NCI-H345 (cell line): ENCODE measurements around the gene KIF3B.
"Not testable (repeated sequence)": the region's sequence is repeated elsewhere in the genome, so short reads cannot be mapped to it uniquely, and the experiment has no call there.

Experiments
- DNase-seq: peaks from one replicate; lab custom pipeline; 2025; lab: John Stamatoyannopoulos, UW

KIF3B gene

GRCh38 chr20:32296412-32296811 lies 19.0 kb downstream of the KIF3B start:
- no peak for DNase-seq

DNA sequence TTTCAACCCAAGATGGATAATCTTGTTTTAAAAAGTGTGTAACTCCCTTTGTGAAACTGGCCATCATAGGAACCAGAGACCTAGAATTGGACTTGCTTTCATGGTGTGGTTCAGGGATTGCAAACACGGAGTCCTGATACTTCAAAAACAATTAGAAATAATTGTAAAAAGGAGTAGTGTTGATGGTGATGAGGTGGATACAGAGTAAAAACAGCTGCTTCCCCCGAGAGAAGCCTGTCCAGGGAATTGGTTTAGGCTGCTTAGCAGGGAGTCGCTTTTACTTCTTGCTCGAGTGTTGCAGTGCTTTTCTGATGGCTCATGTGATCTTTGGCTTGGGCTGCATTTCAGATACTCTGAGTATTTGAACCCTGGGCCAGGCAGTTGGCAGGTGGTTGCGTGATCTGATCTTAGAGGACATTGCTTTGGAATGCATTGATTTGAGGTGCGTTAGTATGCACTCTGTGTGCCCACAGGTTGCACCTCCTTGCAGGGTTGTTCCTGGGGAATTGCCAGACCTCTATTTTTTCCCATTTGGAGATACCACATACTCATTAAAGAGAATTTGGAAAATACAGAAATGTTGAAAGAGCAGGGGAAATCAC lies 19.5 kb downstream of the KIF3B start:
- DNase-seq = no peak

GRCh38 chr20:32297439-32297838 lies 20.0 kb downstream of the KIF3B start:
- no peak for DNase-seq

DNA sequence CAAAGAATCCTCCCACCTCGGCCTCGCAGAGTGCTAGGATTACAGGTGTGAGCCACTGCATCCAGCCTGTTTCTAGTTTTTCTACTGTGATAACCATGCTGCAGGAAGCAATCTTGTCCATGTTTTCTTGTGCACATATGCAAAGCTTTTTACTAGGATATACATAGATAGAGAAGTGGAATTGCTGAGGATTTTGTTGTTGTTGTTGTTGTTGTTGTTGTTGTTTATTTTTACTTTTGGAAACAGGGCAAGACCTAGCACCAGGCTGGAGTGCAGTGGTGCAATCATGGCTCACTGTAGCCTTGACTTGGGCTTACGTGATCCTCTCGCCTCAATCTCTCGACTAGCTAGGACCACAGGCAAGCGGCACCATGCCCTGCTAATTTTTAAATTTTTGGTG lies 23.2 kb downstream of the KIF3B start:
- no peak for DNase-seq

DNA sequence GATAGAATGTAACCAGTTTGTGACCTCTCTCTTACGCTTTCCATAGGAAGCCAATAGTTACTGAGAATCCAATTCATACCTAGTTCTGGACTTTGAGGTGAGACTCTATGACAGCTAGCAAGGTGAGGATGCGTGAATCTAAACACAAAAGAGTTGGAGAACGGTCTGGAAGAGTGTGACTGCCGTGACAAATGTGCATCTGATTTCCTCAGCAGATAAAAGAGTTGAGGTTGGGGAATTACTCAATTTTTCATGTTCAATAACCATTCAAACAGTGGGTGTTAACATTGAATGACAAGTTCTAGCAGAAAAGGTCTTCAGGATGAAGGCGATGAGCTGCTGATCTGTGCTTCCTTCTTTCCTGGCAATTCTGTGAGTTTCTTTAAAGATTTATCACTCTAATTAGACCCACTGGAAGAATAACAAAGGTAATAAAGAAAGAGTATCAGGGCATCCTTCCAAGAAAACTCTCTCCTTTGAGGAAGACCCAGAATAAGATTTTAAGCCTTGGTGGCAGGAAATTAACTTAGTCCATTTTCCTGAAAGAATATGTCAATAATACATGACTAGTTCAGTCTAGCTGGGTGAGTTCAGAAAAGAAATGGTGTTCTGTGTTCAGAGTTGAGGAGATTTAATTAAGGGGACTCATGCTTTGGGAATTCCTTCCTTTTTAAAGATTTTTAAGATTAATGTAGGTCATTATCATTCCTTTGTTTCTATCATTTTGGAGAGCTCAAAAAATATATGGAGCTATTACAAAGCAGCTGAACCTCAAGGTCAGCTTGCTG lies 24.5 kb downstream of the KIF3B start:
- no peak for DNase-seq

DNA sequence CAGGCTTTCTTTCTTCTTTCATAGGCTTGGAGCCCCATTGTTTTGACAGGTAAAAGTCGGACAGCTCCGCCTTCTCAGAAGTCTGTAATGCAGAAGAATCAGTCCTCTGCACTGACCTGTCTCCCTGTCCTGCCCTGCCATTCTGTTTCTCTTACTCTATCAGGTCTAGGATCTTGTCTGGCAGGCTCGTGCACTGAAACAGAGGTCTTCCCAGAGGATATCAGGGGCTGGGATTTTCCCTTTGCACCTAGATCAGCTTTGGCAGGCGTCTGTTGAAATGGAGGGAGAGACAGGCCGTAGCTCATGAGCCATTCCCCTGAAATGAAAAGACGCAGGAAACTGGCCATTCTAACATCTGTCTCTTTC lies 25.0 kb downstream of the KIF3B start:
- DNase-seq = no peak

GRCh38 chr20:32304131-32304746 lies 26.8 kb downstream of the KIF3B start:
- no peak for DNase-seq

DNA sequence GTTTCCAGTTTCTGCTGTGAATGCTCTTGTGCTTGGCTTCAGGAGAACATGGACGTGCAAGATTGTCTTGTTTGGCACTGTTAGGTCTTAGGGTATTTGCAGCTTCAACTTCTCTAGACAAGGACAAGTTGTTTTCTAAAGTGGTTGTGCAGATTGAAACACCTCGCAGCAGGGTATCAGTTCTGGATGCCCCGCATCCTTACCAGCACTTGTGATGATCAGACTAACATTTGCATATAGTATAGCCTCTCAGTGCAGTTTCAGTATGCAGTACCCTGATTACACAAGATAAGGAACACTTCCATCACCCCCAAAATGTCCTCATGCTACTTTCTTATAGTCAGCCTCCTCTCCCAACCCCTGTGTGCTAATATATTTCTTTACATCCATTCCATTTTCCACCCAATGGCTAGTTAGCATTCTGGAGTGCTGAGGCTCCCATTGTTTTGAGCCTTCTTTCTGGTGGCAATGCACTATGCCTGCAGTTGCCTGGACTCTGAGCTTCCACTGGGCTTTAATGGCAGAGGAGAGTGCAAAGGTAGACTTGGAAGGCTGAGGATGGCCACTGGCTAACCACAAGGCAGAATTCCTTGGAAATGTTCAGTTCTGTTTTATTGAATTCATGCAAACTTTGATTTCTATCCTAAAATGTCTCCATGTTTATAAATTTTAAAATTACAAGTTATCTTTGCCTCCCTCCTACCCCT lies 35.4 kb downstream of the KIF3B start:
- DNase-seq = no peak

DNA sequence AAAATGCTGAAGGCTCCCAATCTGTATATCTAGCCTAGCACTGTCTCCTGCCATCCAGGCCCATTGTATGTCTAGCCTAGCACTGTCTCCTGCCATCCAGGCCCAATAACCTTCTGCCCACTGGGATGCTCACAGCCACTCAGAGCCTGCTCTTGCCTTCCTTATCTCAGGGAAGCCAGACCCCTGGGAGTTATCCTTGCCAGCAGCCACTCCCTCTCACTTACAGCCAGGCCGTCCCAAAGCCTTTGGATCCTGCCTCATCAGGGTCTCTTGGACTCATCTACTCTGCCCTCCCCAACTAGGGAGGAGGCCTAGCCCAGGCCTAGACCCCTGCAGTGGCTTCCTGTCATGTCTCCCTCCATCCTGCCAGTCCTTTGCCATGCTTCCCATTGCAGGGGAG lies 37.3 kb downstream of the KIF3B start:
- DNase-seq = no peak

DNA sequence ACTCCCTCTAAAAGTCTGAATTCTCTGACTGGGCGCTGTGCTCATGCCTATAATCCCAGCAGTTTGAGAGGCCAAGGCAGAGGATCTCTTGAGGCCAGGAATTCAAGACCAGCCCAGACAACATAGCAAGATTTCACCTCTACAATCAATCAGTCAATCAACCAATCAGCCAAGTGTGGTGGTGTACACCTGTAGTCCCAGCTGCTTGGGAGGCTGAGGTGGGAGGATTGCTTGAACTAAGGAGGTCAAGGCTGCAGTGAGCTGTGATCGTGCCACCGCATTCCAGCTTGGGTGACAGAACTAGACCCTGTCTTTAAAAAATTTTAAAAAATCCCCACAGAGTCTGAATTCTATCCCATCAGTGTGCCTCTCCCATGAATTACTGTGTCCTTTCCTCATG lies 37.9 kb downstream of the KIF3B start:
- DNase-seq = no peak

DNA sequence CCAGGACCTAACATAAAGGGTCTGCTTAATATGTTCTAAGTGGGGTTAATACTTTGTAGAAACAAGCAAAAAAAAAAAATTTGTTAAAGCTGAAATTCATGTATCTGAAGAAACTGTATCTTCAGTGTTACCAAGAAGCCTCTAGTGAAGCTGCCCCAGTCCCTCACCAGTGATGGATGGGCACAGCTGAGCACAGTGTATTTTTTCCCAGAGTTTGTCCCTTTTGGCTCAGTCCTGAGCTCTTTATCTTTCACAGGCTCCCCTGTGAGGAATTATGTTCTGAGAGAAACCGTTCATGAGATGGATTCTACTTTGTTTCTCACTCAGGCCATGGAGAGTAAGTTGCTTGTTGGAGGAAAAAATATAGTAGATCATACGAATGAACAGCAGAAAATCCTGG lies 38.4 kb downstream of the KIF3B start:
- no peak for DNase-seq

GRCh38 chr20:32316667-32317066 lies 39.2 kb downstream of the KIF3B start:
- no peak for DNase-seq

- no peak for DNase-seq
These were observed 41.6 kb downstream of the KIF3B start for GRCh38 chr20:32319100-32319499.

DNA sequence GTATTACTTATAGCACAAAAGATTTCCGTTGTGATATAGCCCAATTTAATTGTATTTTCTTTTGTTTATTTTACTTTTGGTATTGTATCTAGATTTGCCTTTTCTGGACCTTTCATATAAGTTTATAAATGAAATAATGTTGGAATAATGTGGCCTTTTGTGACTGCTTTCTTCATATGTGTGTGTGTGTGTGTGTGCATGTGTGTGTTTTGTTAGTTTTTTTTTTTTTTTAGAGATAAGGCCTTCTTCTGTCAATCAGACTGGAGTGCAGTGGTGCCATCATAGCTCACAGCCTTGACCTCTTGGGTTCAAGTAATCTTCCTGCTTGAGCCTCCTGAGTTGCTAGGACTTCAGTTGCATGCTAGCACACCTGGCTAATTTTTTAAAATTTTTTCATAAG lies 42.9 kb downstream of the KIF3B start:
- DNase-seq = no peak

GRCh38 chr20:32321390-32321789 lies 43.9 kb downstream of the KIF3B start:
- no peak for DNase-seq

- not testable (repeated sequence) for DNase-seq
These were observed 44.8 kb downstream of the KIF3B start for GRCh38 chr20:32322260-32322659.

DNA sequence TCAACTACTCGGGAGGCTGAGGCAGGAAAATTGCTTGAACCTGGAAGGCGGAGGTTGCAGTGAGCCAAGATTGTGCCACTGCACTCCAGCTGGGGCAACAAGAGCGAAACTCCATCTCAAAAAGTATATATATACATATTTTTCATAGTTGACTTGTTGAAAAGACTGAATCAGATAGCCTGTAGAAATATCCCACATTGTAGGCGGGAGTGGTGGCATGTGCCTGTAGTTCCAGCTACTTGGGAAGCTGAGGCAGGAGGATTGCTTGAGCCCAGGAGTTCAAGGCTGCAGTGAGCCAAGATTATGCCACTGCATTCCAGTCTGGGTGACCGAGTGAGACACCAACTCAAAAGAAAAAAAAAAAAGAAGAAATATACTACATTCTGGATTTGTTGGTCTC lies 46.3 kb downstream of the KIF3B start:
- not testable (repeated sequence) for DNase-seq

DNA sequence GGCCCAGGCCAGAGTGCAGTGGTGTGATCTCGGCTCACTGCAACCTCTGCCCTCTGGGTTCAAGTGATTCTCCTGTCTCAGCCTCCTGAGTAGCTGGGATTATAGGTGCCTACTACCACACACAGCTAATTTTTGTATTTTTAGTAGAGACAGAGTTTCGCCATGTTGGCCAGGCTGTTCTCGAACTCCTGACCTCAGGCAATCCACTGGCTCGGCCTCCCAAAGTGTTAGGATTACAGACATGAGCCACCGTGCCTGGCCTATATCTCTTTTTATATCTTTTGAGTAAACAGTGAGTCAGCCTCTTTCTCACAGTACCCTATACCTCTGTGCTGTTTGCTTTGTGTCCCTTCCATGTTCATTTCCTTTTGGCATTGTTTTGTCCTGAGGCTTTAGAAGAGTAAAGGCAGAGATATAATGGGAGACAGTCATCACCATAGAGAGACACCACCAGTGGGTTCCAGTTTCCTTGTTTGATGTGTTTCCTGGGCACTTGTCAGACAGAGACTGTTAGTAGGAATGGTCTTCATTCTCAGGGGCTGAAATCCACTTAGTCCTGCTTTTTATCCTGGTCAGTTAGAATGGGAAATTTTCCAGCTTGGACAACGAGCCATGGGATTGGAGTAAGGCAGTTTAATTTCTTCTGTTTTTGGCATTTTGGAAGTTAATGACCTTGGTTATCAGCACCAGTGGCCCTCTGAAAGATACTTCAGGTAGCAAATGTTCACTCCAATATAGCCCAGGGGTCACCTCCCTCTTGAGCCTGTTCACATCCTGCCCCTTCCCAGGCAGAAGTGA lies 48.5 kb downstream of the KIF3B start:
- peak; percentile 87 for DNase-seq

- peak; percentile 90 for DNase-seq
These were observed 49.0 kb downstream of the KIF3B start for GRCh38 chr20:32326504-32326845.

DNA sequence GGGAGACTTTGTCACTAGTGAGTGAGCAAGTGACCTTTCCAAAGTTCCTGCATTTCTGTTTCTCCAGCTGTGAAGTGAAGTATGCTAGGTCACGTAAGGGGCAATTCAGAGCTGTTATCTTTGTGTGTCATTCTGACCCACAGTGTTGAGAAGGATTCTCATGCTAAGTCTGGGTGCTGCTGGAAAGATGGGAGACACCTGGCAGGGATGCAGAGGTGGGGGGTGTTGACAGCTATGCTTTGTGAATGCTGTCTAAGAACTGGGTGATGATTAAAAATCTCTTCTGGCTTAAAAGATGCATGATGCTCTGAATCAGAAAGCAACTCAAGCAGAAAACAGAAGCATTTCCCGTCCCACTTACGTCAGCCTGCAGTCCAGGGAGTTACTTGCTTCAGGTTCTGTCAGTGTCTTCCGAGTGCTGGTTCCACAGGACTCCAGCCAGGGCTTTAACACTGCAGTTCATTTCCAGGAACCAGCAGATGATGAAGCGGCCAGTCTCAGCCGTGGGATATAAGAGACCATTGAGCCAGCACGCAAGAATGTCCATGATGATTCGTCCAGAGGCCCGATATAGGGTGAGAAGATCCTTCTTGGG lies 49.7 kb downstream of the KIF3B start:
- no peak for DNase-seq

- DNase-seq = no peak
These were observed 52.5 kb downstream of the KIF3B start for GRCh38 chr20:32329817-32330554.
